ENCODE data around the gene RPS6KB2. TPM values are rescaled to one million over a fixed set of nuclear protein-coding genes. Genes with fewer than 3 reads are reported as not detected.

RPS6KB2 gene
- total RNA-seq, 1 experiment from 2014 or later: 170 TPM

DNA sequence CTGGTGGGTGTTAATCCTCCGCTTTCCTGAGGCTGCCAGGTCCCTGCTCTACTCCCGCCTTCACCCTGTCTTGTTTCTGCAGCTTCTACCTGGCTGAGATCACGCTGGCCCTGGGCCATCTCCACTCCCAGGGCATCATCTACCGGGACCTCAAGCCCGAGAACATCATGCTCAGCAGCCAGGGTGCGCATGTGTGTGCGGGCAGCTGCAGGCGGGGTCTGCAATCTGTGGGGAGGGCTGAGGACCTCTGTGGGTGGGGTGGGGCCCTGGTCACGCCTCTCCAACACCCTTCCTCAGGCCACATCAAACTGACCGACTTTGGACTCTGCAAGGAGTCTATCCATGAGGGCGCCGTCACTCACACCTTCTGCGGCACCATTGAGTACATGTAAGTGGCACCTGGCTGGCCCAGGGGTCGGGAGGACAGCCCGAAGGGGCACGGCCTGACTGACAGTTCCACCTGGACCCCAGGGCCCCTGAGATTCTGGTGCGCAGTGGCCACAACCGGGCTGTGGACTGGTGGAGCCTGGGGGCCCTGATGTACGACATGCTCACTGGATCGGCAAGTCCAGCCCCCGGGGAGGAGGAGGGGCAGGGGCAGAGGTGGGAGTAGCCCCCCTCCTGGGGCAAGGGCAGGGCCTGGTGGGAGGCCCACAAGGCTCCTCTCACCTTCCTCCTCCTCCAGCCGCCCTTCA is 4.5 kb downstream of the RPS6KB2 start:
- Histone ChIP-seq H2AFZ (ENCODE audit: low read length) (no peak overlapping the region), H3K27me3 (ENCODE audit: low read length) (no peaks in the 10 kb centered on the region), H3K9me3 (ENCODE audit: low read length) (no peaks in the 10 kb centered on the region), H3K4me2 (ENCODE audit: low read length) (no peak overlapping the region), H3K27ac (ENCODE audit: low read length) (no peak overlapping the region), H3K79me2 (ENCODE audit: low read length) (peaks cover 34% of the 10 kb centered on the region), H3F3A (ENCODE audit: low read length, unreplicated experiment) (peaks cover 4% of the 10 kb centered on the region), H3K4me3 (ENCODE audit: low read length) (no peak overlapping the region), H4K20me1 (ENCODE audit: low read length) (no peaks in the 10 kb centered on the region), H3K36me3 (ENCODE audit: low read depth, low read length) (peaks cover 46% of the 10 kb centered on the region), H3K4me1 (ENCODE audit: insufficient read depth, low read length) (peaks cover 10% of the 10 kb centered on the region), H3K9me2 (replicated peaks; ENCODE audit: low read length) (no peaks in the 10 kb centered on the region), H3K9ac (ENCODE audit: low read length) (no peak overlapping the region)
- POLR2A ChIA-PET (ENCODE audit: unreplicated experiment): no interaction called here
- no peak for ATAC-seq
- TF ChIP-seq EZH2 (IDR thresholded peaks at IDR 0.05; ENCODE audit: low read length, unreplicated experiment) (no peak), EZH2phosphoT487 (IDR thresholded peaks at IDR 0.05; ENCODE audit: borderline replicate concordance, low read length) (no peak)
- TF ChIP-seq, protein P1, sequence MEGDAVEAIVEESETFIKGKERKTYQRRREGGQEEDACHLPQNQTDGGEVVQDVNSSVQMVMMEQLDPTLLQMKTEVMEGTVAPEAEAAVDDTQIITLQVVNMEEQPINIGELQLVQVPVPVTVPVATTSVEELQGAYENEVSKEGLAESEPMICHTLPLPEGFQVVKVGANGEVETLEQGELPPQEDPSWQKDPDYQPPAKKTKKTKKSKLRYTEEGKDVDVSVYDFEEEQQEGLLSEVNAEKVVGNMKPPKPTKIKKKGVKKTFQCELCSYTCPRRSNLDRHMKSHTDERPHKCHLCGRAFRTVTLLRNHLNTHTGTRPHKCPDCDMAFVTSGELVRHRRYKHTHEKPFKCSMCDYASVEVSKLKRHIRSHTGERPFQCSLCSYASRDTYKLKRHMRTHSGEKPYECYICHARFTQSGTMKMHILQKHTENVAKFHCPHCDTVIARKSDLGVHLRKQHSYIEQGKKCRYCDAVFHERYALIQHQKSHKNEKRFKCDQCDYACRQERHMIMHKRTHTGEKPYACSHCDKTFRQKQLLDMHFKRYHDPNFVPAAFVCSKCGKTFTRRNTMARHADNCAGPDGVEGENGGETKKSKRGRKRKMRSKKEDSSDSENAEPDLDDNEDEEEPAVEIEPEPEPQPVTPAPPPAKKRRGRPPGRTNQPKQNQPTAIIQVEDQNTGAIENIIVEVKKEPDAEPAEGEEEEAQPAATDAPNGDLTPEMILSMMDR (conservative IDR thresholded peaks at IDR 0.05; ENCODE audit: low read depth, low read length): no peak
- BruUV-seq (replicated peaks): no TSS peak
- intact Hi-C loops (cut with micrococcal nuclease): no loop called here
- no peak for DNase-seq
- CTCF ChIA-PET: no interaction called here

- Histone ChIP-seq H3K4me2 (ENCODE audit: low read length) (no peak overlapping the region), H3K79me2 (ENCODE audit: low read length) (peaks cover 28% of the 10 kb centered on the region), H3K36me3 (ENCODE audit: low read depth, low read length) (peaks cover 49% of the 10 kb centered on the region), H4K20me1 (ENCODE audit: low read length) (no peaks in the 10 kb centered on the region), H3K4me1 (ENCODE audit: insufficient read depth, low read length) (peaks cover 10% of the 10 kb centered on the region), H3F3A (ENCODE audit: low read length, unreplicated experiment) (peaks cover 4% of the 10 kb centered on the region), H2AFZ (ENCODE audit: low read length) (no peak overlapping the region), H3K27ac (ENCODE audit: low read length) (no peak overlapping the region), H3K9me2 (replicated peaks; ENCODE audit: low read length) (no peaks in the 10 kb centered on the region), H3K27me3 (ENCODE audit: low read length) (no peaks in the 10 kb centered on the region), H3K4me3 (ENCODE audit: low read length) (no peak overlapping the region), H3K9ac (ENCODE audit: low read length) (no peak overlapping the region), H3K9me3 (ENCODE audit: low read length) (no peaks in the 10 kb centered on the region)
- POLR2A ChIA-PET (ENCODE audit: unreplicated experiment): no interaction called here
- DNase-seq (no peak), ATAC-seq (no peak)
- CTCF ChIA-PET: no interaction called here
- BruUV-seq (replicated peaks): no TSS peak
- TF ChIP-seq EZH2phosphoT487 (IDR thresholded peaks at IDR 0.05; ENCODE audit: borderline replicate concordance, low read length) (no peak), EZH2 (IDR thresholded peaks at IDR 0.05; ENCODE audit: low read length, unreplicated experiment) (no peak)
- TF ChIP-seq, protein P1 (conservative IDR thresholded peaks at IDR 0.05; ENCODE audit: low read depth, low read length): no peak
- intact Hi-C loops (cut with micrococcal nuclease): no loop called here
Observed at GRCh38 chr11:67433536-67434394, 5.5 kb downstream of the RPS6KB2 start.

Data from PC-3 (cell line).